ENCODE measurements around the gene IFIT2.
A peak's percentile ranks its signal among the peaks of the same experiment; 100 is the strongest.
"Not testable (repeated sequence)": the region's sequence is repeated elsewhere in the genome, so short reads cannot be mapped to it uniquely, and the experiment has no call there.

IFIT2 gene

GRCh38 chr10:89281606-89282395 is 20.0 kb upstream of the IFIT2 start:
- DNase-seq, result no peak

GRCh38 chr10:89283025-89283935 is 18.6 kb upstream of the IFIT2 start:
- peak in 2 of 3 experiments; percentile 49 to 74 for DNase-seq

GRCh38 chr10:89283936-89284475 is 17.8 kb upstream of the IFIT2 start:
- peak in 2 of 3 experiments; percentile 49 to 74 for DNase-seq

GRCh38 chr10:89284711-89285110 is 17.1 kb upstream of the IFIT2 start:
- DNase-seq, result not testable (repeated sequence)

GRCh38 chr10:89285303-89285702 is 16.5 kb upstream of the IFIT2 start:
- not testable (repeated sequence) for DNase-seq

GRCh38 chr10:89294721-89295239 is 7.1 kb upstream of the IFIT2 start:
- no peak for DNase-seq

- DNase-seq, result no peak
Observed at GRCh38 chr10:89295597-89295996, 6.2 kb upstream of the IFIT2 start.

GRCh38 chr10:89296220-89296648 is 5.6 kb upstream of the IFIT2 start:
- DNase-seq, result no peak

- no peak for DNase-seq
Observed at GRCh38 chr10:89297356-89297755, 4.5 kb upstream of the IFIT2 start.

GRCh38 chr10:89297791-89298190 is 4.1 kb upstream of the IFIT2 start:
- DNase-seq, result no peak

- DNase-seq, result no peak
Observed at GRCh38 chr10:89299031-89299430, 2.8 kb upstream of the IFIT2 start.

- DNase-seq, result no peak
Observed at GRCh38 chr10:89301232-89301631, 614 bp upstream of the IFIT2 start.

GRCh38 chr10:89302625-89303024 is 779 bp downstream of the IFIT2 start:
- no peak for DNase-seq

- DNase-seq, result no peak
Observed at GRCh38 chr10:89303161-89303560, 1.3 kb downstream of the IFIT2 start.

GRCh38 chr10:89304026-89304425 is 2.2 kb downstream of the IFIT2 start:
- DNase-seq, result no peak

GRCh38 chr10:89304446-89304845 is 2.6 kb downstream of the IFIT2 start:
- no peak for DNase-seq

- DNase-seq, result no peak
Observed at GRCh38 chr10:89304925-89305324, 3.1 kb downstream of the IFIT2 start.

- no peak for DNase-seq
Observed at GRCh38 chr10:89305766-89306433, 4.1 kb downstream of the IFIT2 start.

- DNase-seq, result no peak
Observed at GRCh38 chr10:89306434-89307268, 4.8 kb downstream of the IFIT2 start.

GRCh38 chr10:89307269-89307577 is 5.4 kb downstream of the IFIT2 start:
- no peak for DNase-seq

- DNase-seq, result no peak
Observed at GRCh38 chr10:89308266-89308665, 6.4 kb downstream of the IFIT2 start.

- no peak for DNase-seq
Observed at GRCh38 chr10:89308736-89309135, 6.9 kb downstream of the IFIT2 start.
